ENCODE results near the gene GFPT2.

DNA sequence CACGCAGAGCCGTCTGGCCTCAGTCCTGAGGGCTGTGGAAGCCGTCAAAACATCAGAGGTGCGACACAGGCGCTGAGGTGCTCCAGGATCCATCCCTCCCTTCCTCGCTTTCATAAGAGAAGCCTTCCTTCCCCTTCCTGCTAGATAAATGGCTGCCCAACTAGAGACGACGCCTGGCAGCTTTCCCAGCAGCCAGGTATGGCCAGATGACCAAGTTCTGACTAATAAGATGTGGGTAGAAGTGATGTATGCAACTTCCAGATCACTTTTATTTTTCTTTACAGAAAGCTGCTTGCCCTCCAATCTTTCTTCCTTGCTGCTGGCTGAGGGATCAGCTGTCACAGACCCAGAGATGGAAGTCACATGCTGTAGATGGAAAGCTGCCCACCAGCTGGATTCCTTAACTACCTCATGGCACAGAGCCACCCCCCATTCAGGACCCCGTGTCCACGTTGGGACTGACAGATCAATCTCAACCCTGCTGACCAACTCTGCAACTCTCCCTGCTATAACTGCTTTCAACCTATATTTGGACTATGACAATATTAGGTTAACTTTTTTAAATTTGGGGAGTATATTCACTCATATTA, 70.0 kb downstream of the GFPT2 start:
- no peak for TF ChIP-seq POLR2A (IDR thresholded peaks at IDR 0.05)
- TF ChIP-seq, protein P1, sequence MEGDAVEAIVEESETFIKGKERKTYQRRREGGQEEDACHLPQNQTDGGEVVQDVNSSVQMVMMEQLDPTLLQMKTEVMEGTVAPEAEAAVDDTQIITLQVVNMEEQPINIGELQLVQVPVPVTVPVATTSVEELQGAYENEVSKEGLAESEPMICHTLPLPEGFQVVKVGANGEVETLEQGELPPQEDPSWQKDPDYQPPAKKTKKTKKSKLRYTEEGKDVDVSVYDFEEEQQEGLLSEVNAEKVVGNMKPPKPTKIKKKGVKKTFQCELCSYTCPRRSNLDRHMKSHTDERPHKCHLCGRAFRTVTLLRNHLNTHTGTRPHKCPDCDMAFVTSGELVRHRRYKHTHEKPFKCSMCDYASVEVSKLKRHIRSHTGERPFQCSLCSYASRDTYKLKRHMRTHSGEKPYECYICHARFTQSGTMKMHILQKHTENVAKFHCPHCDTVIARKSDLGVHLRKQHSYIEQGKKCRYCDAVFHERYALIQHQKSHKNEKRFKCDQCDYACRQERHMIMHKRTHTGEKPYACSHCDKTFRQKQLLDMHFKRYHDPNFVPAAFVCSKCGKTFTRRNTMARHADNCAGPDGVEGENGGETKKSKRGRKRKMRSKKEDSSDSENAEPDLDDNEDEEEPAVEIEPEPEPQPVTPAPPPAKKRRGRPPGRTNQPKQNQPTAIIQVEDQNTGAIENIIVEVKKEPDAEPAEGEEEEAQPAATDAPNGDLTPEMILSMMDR (IDR thresholded peaks at IDR 0.05), result no peak
